EL (cell line): ENCODE data around the gene PCDHA5.
"Not testable (repeated sequence)": the region's sequence is repeated elsewhere in the genome, so short reads cannot be mapped to it uniquely, and the experiment has no call there.

Experiments
- DNase-seq: peaks from one replicate; pipeline ENCODE4 v3.0.0-alpha.2; 2016

The PCDHA5 gene

GRCh38 chr5:140827704-140828361 lies 6.4 kb downstream of the PCDHA5 start, which contains the start of gene PCDHA6:
TSS of gene PCDHA6 (plus strand) at chr5:140827960. CDS start at chr5:140828092, 132 bp downstream.
- DNase-seq = no peak

GRCh38 chr5:140828362-140828737 lies 6.9 kb downstream of the PCDHA5 start:
- no peak for DNase-seq

GRCh38 chr5:140829511-140830501 lies 8.4 kb downstream of the PCDHA5 start:
- not testable (repeated sequence) for DNase-seq

GRCh38 chr5:140833993-140834392 lies 12.6 kb downstream of the PCDHA5 start, which contains the start of gene PCDHA7:
TSS of gene PCDHA7 (plus strand) at chr5:140834269. CDS start at chr5:140834384, 115 bp downstream.
- DNase-seq = peak; percentile 20

GRCh38 chr5:140834439-140835008 lies 13.1 kb downstream of the PCDHA5 start:
- not testable (repeated sequence) for DNase-seq

GRCh38 chr5:140835622-140836510 lies 14.5 kb downstream of the PCDHA5 start:
- DNase-seq = no peak

- DNase-seq = peak; percentile 13
Observed at GRCh38 chr5:140840978-140841962, 19.9 kb downstream of the PCDHA5 start, which contains the start of gene PCDHA8. TSS of gene PCDHA8 (plus strand) at chr5:140841187. CDS start at chr5:140841322, 135 bp downstream.

- DNase-seq = no peak
Observed at GRCh38 chr5:140842798-140843733, 21.7 kb downstream of the PCDHA5 start.

- peak; percentile 5 for DNase-seq
Observed at GRCh38 chr5:140848139-140849102, 27.0 kb downstream of the PCDHA5 start, which contains the start of gene PCDHA9. TSS of gene PCDHA9 (plus strand) at chr5:140848382. CDS start at chr5:140848496, 114 bp downstream.

GRCh38 chr5:140849831-140850634 lies 28.6 kb downstream of the PCDHA5 start:
- DNase-seq = not testable (repeated sequence)

- DNase-seq = no peak
Observed at GRCh38 chr5:140855772-140856674, 34.6 kb downstream of the PCDHA5 start, which contains the start of gene PCDHA10. TSS of gene PCDHA10 (plus strand) at chr5:140855897. CDS start at chr5:140856049, 152 bp downstream.

- no peak for DNase-seq
Observed at GRCh38 chr5:140857177-140857986, 36.0 kb downstream of the PCDHA5 start.

GRCh38 chr5:140857987-140858240 lies 36.5 kb downstream of the PCDHA5 start:
- no peak for DNase-seq

GRCh38 chr5:140862441-140863295 lies 41.3 kb downstream of the PCDHA5 start:
- DNase-seq = no peak
